Thoracic aorta (tissue), 2 donors: Measurements from ENCODE around the gene CD7. TPM values are rescaled to one million over a fixed set of nuclear protein-coding genes. Genes with fewer than 3 reads are reported as not detected.

Experiments used
- ATAC-seq: fragments of 150-250 bp; one replicate; pipeline ENCODE4 v1.8.0; 2017; ENCODE audit warnings: low read depth; ENCODE audit not compliant: insufficient number of reproducible peaks, low FRiP score
- DNase-seq: peaks from one replicate; pipeline ENCODE4 v3.0.0-alpha.2; 2020; ENCODE audit warnings: low spot score
- H3K27ac ChIP-seq, 2 donors: fragments of 200-600 bp; sonication (generic); 1 replicate in 1 of 2; 2 replicates in 1 of 2; pipeline ENCODE4 v1.5.1; 2016; ENCODE audit warnings: mild to moderate bottlenecking in 2 of 2, moderate library complexity in 2 of 2
- H3K27me3 ChIP-seq: fragments of 200-600 bp; sonication (generic); replicated peaks from 2 replicates; pipeline ENCODE4 v1.6.0; 2016; ENCODE audit warnings: mild to moderate bottlenecking; ENCODE audit not compliant: insufficient read depth
- H3K36me3 ChIP-seq: fragments of 200-600 bp; sonication (generic); one replicate; pipeline ENCODE4 v1.5.1; 2016
- H3K4me1 ChIP-seq, 2 donors: fragments of 200-600 bp; sonication (generic); 1 replicate in 1 of 2; 2 replicates in 1 of 2; pipeline versions ENCODE4 v1.5.1 to v1.6.0; 2016; ENCODE audit warnings: low read depth in 2 of 2, mild to moderate bottlenecking in 1 of 2; ENCODE audit not compliant: control insufficient read depth in 1 of 2
- H3K4me3 ChIP-seq: fragments of 200-600 bp; sonication (generic); 2 replicates; pipeline ENCODE4 v1.5.1; 2016; ENCODE audit warnings: mild to moderate bottlenecking
- H3K9me3 ChIP-seq: fragments of 200-600 bp; sonication (generic); 2 replicates; pipeline ENCODE4 v1.5.1; 2016
- total RNA-seq, 2 donors: library from RNA; depleted of rRNA; stranded (reverse); fragments of >200 nt; gene quantifications; one replicate each; pipeline versions ENCODE4 v1.1.0 to v1.2.3, GENCODE V29; 2016
- TF ChIP-seq, protein P1 (sequence below): fragments of 200-600 bp; sonication (generic); IDR thresholded peaks from one replicate; pipeline ENCODE4 v1.5.1; 2019; ENCODE audit warnings: antibody characterized with exemption

CD7 gene
- total RNA-seq, 2 donors from 2014 or later = 3.0 to 3.5 TPM

DNA sequence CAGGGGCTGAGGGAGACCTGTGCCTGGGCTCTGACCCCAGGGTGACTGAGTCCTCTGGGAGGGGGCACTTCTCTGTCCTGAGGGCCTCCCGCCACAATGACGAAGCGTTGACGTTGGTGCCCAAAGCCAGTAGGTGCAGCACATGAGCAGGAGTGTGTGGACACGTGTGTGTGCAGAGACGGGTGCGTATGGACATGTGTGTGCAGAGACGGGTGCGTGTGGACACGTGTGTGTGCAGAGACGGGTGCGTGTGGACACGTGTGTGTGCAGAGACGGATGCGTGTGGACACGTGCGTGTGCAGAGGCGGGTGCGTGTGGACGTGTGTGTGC, 726 bp upstream of the CD7 start:
- ATAC-seq (no peak), DNase-seq (no peak)
- H3K36me3 ChIP-seq = no peaks in the 10 kb centered on the region
- TF ChIP-seq, protein P1, sequence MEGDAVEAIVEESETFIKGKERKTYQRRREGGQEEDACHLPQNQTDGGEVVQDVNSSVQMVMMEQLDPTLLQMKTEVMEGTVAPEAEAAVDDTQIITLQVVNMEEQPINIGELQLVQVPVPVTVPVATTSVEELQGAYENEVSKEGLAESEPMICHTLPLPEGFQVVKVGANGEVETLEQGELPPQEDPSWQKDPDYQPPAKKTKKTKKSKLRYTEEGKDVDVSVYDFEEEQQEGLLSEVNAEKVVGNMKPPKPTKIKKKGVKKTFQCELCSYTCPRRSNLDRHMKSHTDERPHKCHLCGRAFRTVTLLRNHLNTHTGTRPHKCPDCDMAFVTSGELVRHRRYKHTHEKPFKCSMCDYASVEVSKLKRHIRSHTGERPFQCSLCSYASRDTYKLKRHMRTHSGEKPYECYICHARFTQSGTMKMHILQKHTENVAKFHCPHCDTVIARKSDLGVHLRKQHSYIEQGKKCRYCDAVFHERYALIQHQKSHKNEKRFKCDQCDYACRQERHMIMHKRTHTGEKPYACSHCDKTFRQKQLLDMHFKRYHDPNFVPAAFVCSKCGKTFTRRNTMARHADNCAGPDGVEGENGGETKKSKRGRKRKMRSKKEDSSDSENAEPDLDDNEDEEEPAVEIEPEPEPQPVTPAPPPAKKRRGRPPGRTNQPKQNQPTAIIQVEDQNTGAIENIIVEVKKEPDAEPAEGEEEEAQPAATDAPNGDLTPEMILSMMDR = no peak
- no peaks in the 10 kb centered on the region for H3K9me3 ChIP-seq
- H3K27ac ChIP-seq = no peak overlapping the region
- no peak overlapping the region for H3K4me3 ChIP-seq
- H3K4me1 ChIP-seq = peaks cover 0 to 8% of the 10 kb centered on the region in 2 donors
- peaks cover 11% of the 10 kb centered on the region for H3K27me3 ChIP-seq

DNA sequence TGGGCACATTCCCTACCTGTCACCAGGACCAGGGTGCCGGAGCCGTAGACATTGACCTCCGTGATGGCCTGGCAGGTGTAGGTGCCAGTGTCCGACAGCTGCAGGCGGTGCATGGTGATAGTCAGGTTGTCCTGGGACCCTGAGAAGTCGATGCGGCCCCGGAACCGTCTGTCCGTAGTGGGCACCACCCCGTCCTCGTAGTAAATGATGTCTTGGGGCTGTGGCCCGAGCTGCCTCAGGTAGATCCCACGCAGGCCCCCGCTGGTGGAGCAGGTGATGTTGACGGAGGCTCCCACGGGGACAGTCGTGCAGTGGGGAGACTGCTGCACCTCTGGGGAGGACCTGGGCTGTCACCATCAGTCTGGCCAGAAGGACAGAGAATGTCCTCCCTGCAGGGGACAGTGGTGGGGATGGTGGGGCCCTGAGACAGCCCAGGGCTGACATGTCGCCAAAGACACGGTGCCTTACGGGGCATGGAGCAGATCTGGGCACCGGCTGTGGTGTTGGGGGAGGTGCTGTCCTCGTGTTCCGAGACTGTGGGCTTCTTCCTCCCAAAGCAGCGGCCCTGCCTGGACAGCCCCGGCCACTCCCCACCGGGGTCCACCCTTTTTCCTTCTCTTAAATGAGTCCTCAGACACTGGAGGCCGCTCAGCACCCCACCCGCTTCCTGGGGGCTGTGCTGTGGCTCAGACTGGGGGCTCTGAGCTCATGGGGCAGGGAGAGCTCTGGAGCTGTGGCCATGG, 586 bp downstream of the CD7 start:
- ATAC-seq (no peak), DNase-seq (no peak)
- Histone ChIP-seq H3K27ac (no peak overlapping the region), H3K36me3 (no peaks in the 10 kb centered on the region), H3K9me3 (no peaks in the 10 kb centered on the region), H3K27me3 (peaks cover 11% of the 10 kb centered on the region), H3K4me3 (peak overlapping the region; percentile 16), H3K4me1 (peaks cover 0 to 8% of the 10 kb centered on the region in 2 donors)
- TF ChIP-seq, protein P1 = no peak

DNA sequence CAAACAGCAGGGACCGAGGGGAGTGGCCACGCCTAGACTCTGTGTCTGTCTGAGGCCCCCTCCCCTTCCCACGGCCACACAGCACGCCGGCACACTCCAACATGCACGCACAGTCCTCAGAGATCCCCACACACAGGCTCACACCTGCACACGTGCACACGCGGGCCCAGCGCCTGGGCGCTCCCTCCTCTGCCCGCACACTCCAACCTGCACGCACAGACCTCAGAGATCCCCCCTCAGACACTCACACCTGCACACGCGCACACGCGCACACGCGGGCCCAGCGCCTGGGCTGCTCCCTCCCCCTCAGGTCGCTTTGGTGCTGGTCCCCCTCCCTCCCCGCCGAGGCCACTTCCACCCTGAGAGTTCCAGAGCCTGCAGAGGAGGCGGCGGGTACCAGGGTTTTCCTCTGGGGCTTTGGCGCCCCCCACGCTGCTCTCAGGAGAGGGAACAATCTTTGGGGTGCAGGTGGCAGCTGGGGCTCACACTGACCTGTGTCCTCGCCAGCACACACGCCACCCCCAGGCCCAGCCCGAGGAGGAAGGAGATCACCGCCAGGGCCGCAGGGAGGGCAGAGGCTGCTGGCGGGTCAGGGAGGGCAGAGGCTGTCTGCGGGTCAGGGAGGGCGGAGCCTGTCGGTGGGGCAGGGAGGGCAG, 1.6 kb downstream of the CD7 start:
- Histone ChIP-seq H3K27ac (no peak overlapping the region), H3K27me3 (peaks cover 11% of the 10 kb centered on the region), H3K9me3 (no peaks in the 10 kb centered on the region), H3K4me1 (no peaks in the 10 kb centered on the region), H3K4me3 (peak overlapping the region; percentile 39), H3K36me3 (no peaks in the 10 kb centered on the region)
- TF ChIP-seq, protein P1 = no peak
- ATAC-seq (no peak), DNase-seq (no peak)

DNA sequence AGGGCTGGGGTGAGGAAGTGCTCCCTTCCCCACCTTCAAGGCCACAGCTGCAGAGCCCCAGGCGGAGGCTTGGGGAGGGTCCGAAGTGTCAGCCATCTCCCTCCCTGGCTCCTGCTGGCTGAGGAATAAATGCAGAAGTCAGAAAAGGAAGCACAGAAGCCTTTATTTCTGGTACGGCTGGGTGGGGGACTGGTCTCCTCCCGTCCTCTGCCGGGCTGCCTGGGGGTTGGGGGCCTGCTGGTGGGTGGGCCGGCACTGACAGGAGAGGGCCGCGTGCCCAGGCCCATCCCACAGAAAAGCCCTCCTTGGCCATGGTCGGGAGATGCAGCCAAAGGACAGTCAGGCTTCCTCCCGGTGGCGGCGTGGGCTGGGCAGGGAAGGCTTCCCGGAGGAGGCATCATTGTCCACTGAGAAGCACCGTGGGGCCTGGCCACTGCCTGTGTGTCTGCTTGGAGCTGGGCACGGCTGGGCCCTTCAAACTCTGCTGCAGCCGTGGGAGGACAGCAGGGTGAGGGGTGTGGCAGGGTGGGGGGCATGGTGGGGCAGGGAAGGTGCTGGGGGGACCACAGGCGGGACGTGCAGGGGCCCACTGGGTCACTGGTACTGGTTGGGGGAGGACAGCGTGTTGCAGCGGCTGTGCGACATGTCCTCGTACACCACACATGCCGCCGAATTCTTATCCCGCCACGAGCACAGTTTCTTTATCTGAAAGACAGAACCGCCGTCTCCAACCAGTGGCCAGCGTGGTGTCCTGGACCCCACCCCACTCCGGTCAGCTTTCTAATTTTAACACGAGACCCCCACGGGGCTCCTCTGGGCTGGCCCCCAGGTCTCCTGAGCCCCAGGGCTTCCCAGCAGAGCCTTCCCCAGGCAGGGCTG, 2.4 kb downstream of the CD7 start:
- ATAC-seq (no peak), DNase-seq (no peak)
- H3K9me3 ChIP-seq = no peaks in the 10 kb centered on the region
- TF ChIP-seq, protein P1 = no peak
- no peak overlapping the region for H3K27ac ChIP-seq
- no peaks in the 10 kb centered on the region for H3K4me1 ChIP-seq
- peak overlapping the region; percentile 39 for H3K4me3 ChIP-seq
- no peaks in the 10 kb centered on the region for H3K36me3 ChIP-seq
- peaks cover 15% of the 10 kb centered on the region for H3K27me3 ChIP-seq
